PC-9 (cell line): ENCODE measurements around the gene MIX23. TPM values are rescaled to one million over a fixed set of nuclear protein-coding genes. Genes with fewer than 3 reads are reported as not detected.

Source experiments
- BruUV-seq: library from RNA; stranded (reverse); fragments of 400-500 nt; replicated peaks from 2 replicates; lab custom pipeline; 2021; lab: Mats Ljungman, UMichigan
- CTCF ChIA-PET: fragments of 300-600 bp; sonication (Branson Sonifier 250); formaldehyde crosslinking; loops from one replicate; lab custom pipeline; 2022; ENCODE audit warnings: antibody characterized with exemption; lab: Charles Lee
- POLR2A ChIA-PET: fragments of 300-600 bp; sonication (Branson Sonifier 250); formaldehyde crosslinking; loops from one replicate; lab custom pipeline; 2022; ENCODE audit warnings: antibody characterized with exemption; ENCODE audit not compliant: unreplicated experiment; lab: Charles Lee
- DNase-seq, 2 experiments: peaks; one replicate each; pipeline versions ENCODE4 v3.0.0 to v3.0.0-alpha.2; 2015 to 2022; ENCODE audit warnings: mixed read lengths in 1 of 2
- H2AFZ ChIP-seq: fragments of 200-600 bp; sonication (generic); 2 replicates; pipeline ENCODE4 v1.8.1; 2017; ENCODE audit warnings: antibody characterized with exemption
- H3F3A ChIP-seq: fragments of 200-600 bp; sonication (generic); 2 replicates; pipeline ENCODE4 v1.8.1; 2017; ENCODE audit warnings: antibody characterized with exemption, mild to moderate bottlenecking, low read depth; ENCODE audit not compliant: insufficient read depth
- H3K27ac ChIP-seq: fragments of 200-600 bp; sonication (generic); 2 replicates; pipeline ENCODE4 v1.6.1; 2016; ENCODE audit warnings: mixed run types
- H3K27me3 ChIP-seq: fragments of 200-600 bp; sonication (generic); 2 replicates; pipeline ENCODE4 v1.6.1; 2016; ENCODE audit warnings: low read depth, mixed run types; ENCODE audit not compliant: insufficient read depth
- H3K36me3 ChIP-seq: fragments of 200-600 bp; sonication (generic); 2 replicates; pipeline ENCODE4 v1.6.1; 2016; ENCODE audit warnings: low read depth, mixed run types
- H3K4me1 ChIP-seq: fragments of 200-600 bp; sonication (generic); replicated peaks from 2 replicates; pipeline ENCODE4 v1.6.1; 2016; ENCODE audit warnings: mixed run types; ENCODE audit not compliant: insufficient read depth
- H3K4me2 ChIP-seq: fragments of 200-600 bp; sonication (generic); 2 replicates; pipeline ENCODE4 v1.6.1; 2017; ENCODE audit warnings: mixed run types
- H3K4me3 ChIP-seq: fragments of 200-600 bp; sonication (generic); 2 replicates; pipeline ENCODE4 v1.6.1; 2016; ENCODE audit warnings: mixed run types
- H3K79me2 ChIP-seq: fragments of 200-600 bp; sonication (generic); 2 replicates; pipeline ENCODE4 v1.6.1; 2017; ENCODE audit warnings: low read depth, mixed run types
- H3K9me2 ChIP-seq: fragments of 200-600 bp; sonication (generic); 2 replicates; pipeline ENCODE4 v1.8.1; 2017; ENCODE audit warnings: mild to moderate bottlenecking; ENCODE audit not compliant: insufficient read depth
- H3K9me3 ChIP-seq: fragments of 200-600 bp; sonication (generic); 2 replicates; pipeline ENCODE4 v1.8.1; 2016; ENCODE audit warnings: low read depth; ENCODE audit not compliant: insufficient read depth
- H4K20me1 ChIP-seq: fragments of 200-600 bp; sonication (generic); 2 replicates; pipeline ENCODE4 v1.8.1; 2017; ENCODE audit not compliant: insufficient read depth
- CTCF ChIP-seq: fragments of 200-600 bp; sonication (generic); conservative IDR thresholded peaks from 2 replicates; pipeline ENCODE4 v1.6.1; 2017; ENCODE audit warnings: mixed run types, antibody characterized with exemption, mild to moderate bottlenecking, moderate library complexity
- EZH2 ChIP-seq: fragments of 200-600 bp; sonication (generic); IDR thresholded peaks from 2 replicates; pipeline ENCODE4 v1.8.0; 2017; ENCODE audit warnings: antibody characterized with exemption, low read depth
- intact Hi-C: fragments of 100-400 bp; cut with micrococcal nuclease; formaldehyde crosslinking; loops from one replicate; pipeline ENCODE4 v1.10.0; 2022; ENCODE audit not compliant: unreplicated experiment
- total RNA-seq: library from RNA; stranded (reverse); gene quantifications from 2 replicates; pipeline ENCODE4 v1.2.3, GENCODE V29; 2021

Gene MIX23
- total RNA-seq, 1 experiment from 2014 or later: 63.6 TPM

- peak within 1 kb of the TSS; percentile 94 for H2AFZ ChIP-seq
- no peaks in the 10 kb centered on the region for H3K9me3 ChIP-seq
- TF ChIP-seq CTCF (peak; percentile 64), EZH2 (no peak)
- no peaks in the 10 kb centered on the region for H3K27me3 ChIP-seq
- intact Hi-C loops: loop anchor here (1.0 to 5.0 kb wide), 3 partner anchors 32 to 837 kb away; partner anchors contain the start of genes POLQ and WDR5B
- H3F3A ChIP-seq: no peaks in the 10 kb centered on the region
- ChIA-PET POLR2A (interaction anchor here (0.6 to 1.6 kb wide), 14 partner anchors 9 to 1885 kb away, joined by 3 to 16 read pairs (median 4); partner anchors contain the start of genes HSPBAP1, SEC22A and WDR5B), CTCF (interaction anchor here (0.5 to 2.1 kb wide), 9 partner anchors 9 to 838 kb away, joined by 3 to 10 read pairs (median 4); partner anchors contain the start of gene POLQ)
- peak within 1 kb of the TSS; percentile 96 for H3K4me2 ChIP-seq
- H3K79me2 ChIP-seq: peaks cover 25% of the 10 kb centered on the region
- peak; percentile 87 to 96 for DNase-seq
- H3K4me3 ChIP-seq: peak within 1 kb of the TSS; percentile 85
- H3K9me2 ChIP-seq: no peaks in the 10 kb centered on the region
- BruUV-seq: no TSS peak
- peak within 1 kb of the TSS; percentile 66 for H3K27ac ChIP-seq
- peaks cover 18% of the 10 kb centered on the region; the same call in 1 of the 2 replicates for H3K4me1 ChIP-seq
- H3K36me3 ChIP-seq: no peaks in the 10 kb centered on the region
- H4K20me1 ChIP-seq: no peaks in the 10 kb centered on the region
Observed at GRCh38 chr3:122383771-122384697, 1.0 kb upstream of the MIX23 start, which contains the start of gene FAM162A. FAM162A (plus strand) TSS chr3:122384182; CDS start chr3:122384266, 84 bp downstream.

DNA sequence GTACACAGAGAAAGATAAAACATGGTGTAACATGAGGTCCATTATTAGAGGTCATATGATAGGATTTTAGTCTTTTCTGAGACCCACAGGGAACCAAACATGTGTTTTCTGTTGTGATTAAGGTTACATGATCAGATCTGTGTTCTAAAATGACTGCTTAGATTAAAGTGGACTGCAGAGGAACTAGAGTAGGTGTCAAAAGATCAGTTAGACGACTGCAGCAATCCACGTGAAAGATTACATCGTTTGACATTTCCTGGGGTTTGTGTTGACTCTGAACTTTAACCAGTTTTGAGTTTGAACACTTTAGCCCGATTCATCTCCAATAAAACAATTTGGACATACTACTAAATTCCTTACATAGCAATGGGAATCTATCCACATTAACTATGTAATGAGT is 5.1 kb downstream of the MIX23 start:
- Histone ChIP-seq H3K79me2 (peaks cover 44% of the 10 kb centered on the region), H4K20me1 (no peaks in the 10 kb centered on the region), H3K36me3 (no peaks in the 10 kb centered on the region; the same call in none of the 2 replicates), H3K9me2 (no peaks in the 10 kb centered on the region; the same call in 1 of the 2 replicates), H3K4me2 (no peak overlapping the region), H3K27ac (no peak overlapping the region), H3K4me3 (no peak overlapping the region), H3F3A (no peaks in the 10 kb centered on the region), H2AFZ (no peak overlapping the region), H3K27me3 (no peaks in the 10 kb centered on the region), H3K4me1 (peaks cover 7% of the 10 kb centered on the region; the same call in 1 of the 2 replicates), H3K9me3 (no peaks in the 10 kb centered on the region)
- DNase-seq: no peak
- intact Hi-C loops: no loop called here
- CTCF ChIA-PET: no interaction called here
- no peak for TF ChIP-seq EZH2
- no peak for TF ChIP-seq CTCF
- no TSS peak for BruUV-seq
- POLR2A ChIA-PET: no interaction called here

DNA sequence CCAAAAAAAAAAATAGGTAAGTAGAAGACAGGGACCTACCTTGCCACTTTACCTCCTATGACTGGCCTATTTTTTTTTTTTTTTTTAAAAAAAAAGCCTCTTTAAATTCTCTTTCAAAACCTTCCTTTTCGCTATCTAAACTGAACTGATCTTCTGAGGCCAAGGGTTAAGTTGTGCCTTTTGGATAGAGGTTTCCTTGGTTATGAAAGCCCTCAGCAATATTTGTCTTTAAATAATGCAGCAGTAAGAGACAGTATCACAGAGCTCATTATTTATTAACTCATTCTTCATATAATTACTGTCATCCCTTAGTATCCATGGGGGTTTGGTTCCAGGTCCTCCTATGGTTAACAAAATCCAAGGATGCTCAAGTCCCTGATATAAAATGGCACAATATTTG is 9.0 kb downstream of the MIX23 start:
- Histone ChIP-seq H3K4me1 (no peaks in the 10 kb centered on the region), H3K27ac (no peak overlapping the region), H3K36me3 (peaks cover 10% of the 10 kb centered on the region), H3K79me2 (peaks cover 22% of the 10 kb centered on the region; the same call in 1 of the 2 replicates), H3K4me3 (no peak overlapping the region), H3K9me3 (no peaks in the 10 kb centered on the region), H3F3A (0 out of 2 replicates have a peak, but pooled peaks cover 4% of the 10 kb centered on the region), H3K27me3 (no peaks in the 10 kb centered on the region), H3K9me2 (no peaks in the 10 kb centered on the region; the same call in 1 of the 2 replicates), H4K20me1 (no peaks in the 10 kb centered on the region), H2AFZ (no peak overlapping the region), H3K4me2 (no peak overlapping the region)
- POLR2A ChIA-PET: no interaction called here
- BruUV-seq: no TSS peak
- DNase-seq: no peak
- TF ChIP-seq CTCF: no peak
- TF ChIP-seq EZH2: no peak
- CTCF ChIA-PET: no interaction called here
- intact Hi-C loops: no loop called here
